SK-N-SH treated with all-trans-retinoic acid at 6 μM for 48 hours (cell line): Measurements from ENCODE around the gene CCDC85C.

ENCODE experiments used
- ISL1 ChIP-seq: fragments of 250-450 bp; sonication (Bioruptor Pico); IDR thresholded peaks from 2 replicates; pipeline ENCODE4 v2.1.2; 2022; ENCODE audit warnings: mild to moderate bottlenecking, moderate library complexity
- PATZ1 ChIP-seq: fragments of 250-450 bp; sonication (Bioruptor Pico); IDR thresholded peaks from 2 replicates; pipeline ENCODE4 v1.8.0; 2020; ENCODE audit warnings: mild to moderate bottlenecking, moderate library complexity, borderline replicate concordance
- TCF4 ChIP-seq: fragments of 250-450 bp; sonication (Bioruptor Pico); IDR thresholded peaks from 2 replicates; pipeline ENCODE4 v1.8.0; 2021; ENCODE audit warnings: mild to moderate bottlenecking, moderate library complexity, borderline replicate concordance
- ZNF70 ChIP-seq: fragments of 450-650 bp; formaldehyde crosslinking; IDR thresholded peaks from 2 replicates; pipeline ENCODE4 v1.5.0; 2020; ENCODE audit warnings: mild to moderate bottlenecking, moderate library complexity

- TF ChIP-seq ZNF70 (CRISPR knock-in tag) (no peak), PATZ1 (CRISPR knock-in tag) (no peak), TCF4 (no peak), ISL1 (no peak)
These were observed 27.7 kb downstream of the CCDC85C start for GRCh38 chr14:99576304-99576703.
